Esophagus muscularis mucosa (tissue), 4 donors: ENCODE measurements around the gene SPINT2. TPM values are rescaled to one million over a fixed set of nuclear protein-coding genes. Genes with fewer than 3 reads are reported as not detected.
"Not testable (repeated sequence)": the region's sequence is repeated elsewhere in the genome, so short reads cannot be mapped to it uniquely, and the experiment has no call there.

Experiments
- DNase-seq: peaks from one replicate; pipeline ENCODE4 v3.0.0-alpha.2; 2017; ENCODE audit errors: extremely low spot score
- H3K27ac ChIP-seq, 4 donors: fragments of 200-600 bp; sonication (generic); replicated peaks in 1 of 4; 1 replicate in 3 of 4; 2 replicates in 1 of 4; pipeline ENCODE4 v1.5.1; 2016 to 2019; ENCODE audit warnings: mild to moderate bottlenecking in 1 of 4
- H3K27me3 ChIP-seq, 4 donors: fragments of 200-600 bp; sonication (generic); one replicate each; pipeline versions ENCODE4 v1.5.1 to v1.6.0; 2016 to 2019
- H3K36me3 ChIP-seq, 4 donors: fragments of 200-600 bp; sonication (generic); one replicate each; pipeline ENCODE4 v1.5.1; 2016 to 2019
- H3K4me1 ChIP-seq, 4 donors: fragments of 200-600 bp; sonication (generic); one replicate each; pipeline ENCODE4 v1.5.1; 2016 to 2019
- H3K4me3 ChIP-seq, 4 donors: fragments of 200-600 bp; sonication (generic); 1 replicate in 2 of 4; 2 replicates in 2 of 4; pipeline ENCODE4 v1.5.1; 2016 to 2019; ENCODE audit warnings: mild to moderate bottlenecking in 4 of 4, moderate library complexity in 1 of 4
- H3K9me3 ChIP-seq, 4 donors: fragments of 200-600 bp; sonication (generic); 1 replicate in 3 of 4; 2 replicates in 1 of 4; pipeline ENCODE4 v1.5.1; 2016 to 2019
- EP300 ChIP-seq: sonication (generic); formaldehyde crosslinking; IDR thresholded peaks from one replicate; pipeline ENCODE4 v1.6.1; 2017; ENCODE audit warnings: antibody characterized with exemption
- POLR2A ChIP-seq: fragments of 450-650 bp; IDR thresholded peaks from one replicate; pipeline ENCODE4 v1.6.1; 2017; ENCODE audit warnings: antibody characterized with exemption, moderate library complexity, mild to moderate bottlenecking, low read depth
- POLR2AphosphoS5 ChIP-seq, 2 donors: sonication (generic); formaldehyde crosslinking; IDR thresholded peaks; one replicate each; pipeline ENCODE4 v1.6.1; 2017; ENCODE audit warnings: antibody characterized with exemption in 2 of 2
- WGBS: methylation state at CpG from one replicate; pipeline ENCODE4 v1.1.5; 2018; 5-methylcytosine and 5-hydroxymethylcytosine counted together
- intact Hi-C: fragments of 100-400 bp; cut with DNase I; formaldehyde crosslinking; loops from one replicate; pipeline ENCODE4 v1.15.1; 2023
- total RNA-seq, 4 donors: library from RNA; depleted of rRNA; stranded (reverse); fragments of >200 nt; gene quantifications; one replicate each; pipeline versions ENCODE4 v1.1.0 to v1.2.1, GENCODE V29; 2016
- TF ChIP-seq, protein P1 (sequence below), 3 experiments: fragments of 200-600 bp in 2 of 3; fragments of 450-650 bp in 1 of 3; sonication (generic) in 2 of 3; IDR thresholded peaks; one replicate each; pipeline ENCODE4 v1.5.1; 2017 to 2019; ENCODE audit warnings: antibody characterized with exemption in 3 of 3, mild to moderate bottlenecking in 2 of 3, moderate library complexity in 1 of 3

SPINT2 gene
- total RNA-seq, 4 donors from 2014 or later: 5.0 to 13.4 (median 11.4) TPM

DNA sequence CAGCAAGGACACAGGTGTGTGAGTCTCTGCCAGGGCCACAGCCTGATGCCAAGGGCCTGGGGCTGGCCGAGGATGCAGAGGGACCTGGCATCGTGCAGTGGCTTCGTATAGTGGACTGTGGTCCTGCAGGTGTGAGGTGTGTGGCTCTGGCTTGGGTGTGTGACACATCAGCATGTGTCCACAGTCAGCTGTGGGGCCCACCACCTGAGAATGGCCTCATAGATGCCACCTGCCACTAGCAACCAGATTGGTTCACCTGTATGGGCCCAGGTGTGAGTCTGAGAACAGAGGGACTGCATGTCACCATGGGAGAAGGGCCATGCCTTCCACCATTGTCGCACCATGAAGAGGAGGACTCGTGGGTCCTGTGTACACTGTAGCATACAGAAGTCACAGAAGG, 10.6 kb upstream of the SPINT2 start:
- no peaks in the 10 kb centered on the region for H3K9me3 ChIP-seq
- intact Hi-C loops: no loop called here
- H3K4me3 ChIP-seq: peak overlapping the region; percentile 66 to 86 (median 70)
- H3K27ac ChIP-seq: peak overlapping the region; percentile 90 to 96 (median 92)
- 76% methylated on average over 2 of the region's 5 CpGs for WGBS
- peaks cover 25 to 74% (median 71%) of the 10 kb centered on the region in 4 donors for H3K4me1 ChIP-seq
- no peak for DNase-seq
- H3K27me3 ChIP-seq: peaks cover 0 to 8% (median 0%) of the 10 kb centered on the region in 4 donors
- H3K36me3 ChIP-seq: peaks cover 0 to 10% (median 0%) of the 10 kb centered on the region in 4 donors
- no peak for TF ChIP-seq POLR2AphosphoS5 (IDR thresholded peaks at IDR 0.05)
- no peak for TF ChIP-seq EP300
- TF ChIP-seq, protein P1, sequence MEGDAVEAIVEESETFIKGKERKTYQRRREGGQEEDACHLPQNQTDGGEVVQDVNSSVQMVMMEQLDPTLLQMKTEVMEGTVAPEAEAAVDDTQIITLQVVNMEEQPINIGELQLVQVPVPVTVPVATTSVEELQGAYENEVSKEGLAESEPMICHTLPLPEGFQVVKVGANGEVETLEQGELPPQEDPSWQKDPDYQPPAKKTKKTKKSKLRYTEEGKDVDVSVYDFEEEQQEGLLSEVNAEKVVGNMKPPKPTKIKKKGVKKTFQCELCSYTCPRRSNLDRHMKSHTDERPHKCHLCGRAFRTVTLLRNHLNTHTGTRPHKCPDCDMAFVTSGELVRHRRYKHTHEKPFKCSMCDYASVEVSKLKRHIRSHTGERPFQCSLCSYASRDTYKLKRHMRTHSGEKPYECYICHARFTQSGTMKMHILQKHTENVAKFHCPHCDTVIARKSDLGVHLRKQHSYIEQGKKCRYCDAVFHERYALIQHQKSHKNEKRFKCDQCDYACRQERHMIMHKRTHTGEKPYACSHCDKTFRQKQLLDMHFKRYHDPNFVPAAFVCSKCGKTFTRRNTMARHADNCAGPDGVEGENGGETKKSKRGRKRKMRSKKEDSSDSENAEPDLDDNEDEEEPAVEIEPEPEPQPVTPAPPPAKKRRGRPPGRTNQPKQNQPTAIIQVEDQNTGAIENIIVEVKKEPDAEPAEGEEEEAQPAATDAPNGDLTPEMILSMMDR (IDR thresholded peaks at IDR 0.05): no peak
- TF ChIP-seq POLR2A: no peak

DNA sequence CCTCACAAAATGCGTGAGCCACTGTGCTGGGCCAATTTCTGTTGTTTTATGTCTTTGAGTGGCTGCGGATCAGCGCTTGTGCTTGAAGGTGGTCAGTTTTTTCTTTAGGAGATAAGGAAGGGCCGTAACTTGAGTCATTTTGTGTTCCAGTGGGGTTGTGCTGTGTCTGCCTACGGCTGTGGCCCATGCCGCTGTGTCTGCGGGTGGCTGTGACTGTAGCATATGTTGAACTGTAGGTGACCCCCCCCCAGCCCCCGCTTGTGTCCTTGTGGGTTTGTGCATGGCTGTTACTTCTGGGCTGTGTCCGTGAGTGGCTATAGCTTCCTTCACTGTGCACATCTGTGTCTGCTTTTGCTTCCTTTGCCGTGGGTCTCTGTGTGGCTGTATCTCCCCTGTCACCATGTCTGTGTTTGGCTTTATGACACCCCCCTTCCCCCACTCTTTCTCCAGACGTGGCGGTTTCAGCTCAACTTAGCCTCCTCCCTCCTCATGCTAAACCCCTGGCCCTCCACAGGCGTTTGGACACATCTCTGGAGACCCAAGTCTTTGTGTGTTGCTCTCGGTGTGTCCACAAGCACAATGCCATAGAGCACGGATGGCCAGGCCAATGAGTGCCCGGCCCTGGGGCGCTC, 8.9 kb upstream of the SPINT2 start:
- intact Hi-C loops: no loop called here
- peaks cover 18 to 57% (median 56%) of the 10 kb centered on the region in 4 donors for H3K4me1 ChIP-seq
- H3K4me3 ChIP-seq: peak overlapping the region; percentile 66 to 86 (median 70)
- no peak for TF ChIP-seq POLR2AphosphoS5 (IDR thresholded peaks at IDR 0.05)
- TF ChIP-seq, protein P1 (IDR thresholded peaks at IDR 0.05): no peak
- no peak for TF ChIP-seq POLR2A
- no peak for TF ChIP-seq EP300
- peak overlapping the region; percentile 90 to 96 (median 92) for H3K27ac ChIP-seq
- 34% methylated on average over 14 of the region's 17 CpGs for WGBS
- peaks cover 0 to 7% (median 0%) of the 10 kb centered on the region in 4 donors for H3K36me3 ChIP-seq
- peaks cover 0 to 8% (median 0%) of the 10 kb centered on the region in 4 donors for H3K27me3 ChIP-seq
- no peak for DNase-seq
- no peaks in the 10 kb centered on the region for H3K9me3 ChIP-seq

DNA sequence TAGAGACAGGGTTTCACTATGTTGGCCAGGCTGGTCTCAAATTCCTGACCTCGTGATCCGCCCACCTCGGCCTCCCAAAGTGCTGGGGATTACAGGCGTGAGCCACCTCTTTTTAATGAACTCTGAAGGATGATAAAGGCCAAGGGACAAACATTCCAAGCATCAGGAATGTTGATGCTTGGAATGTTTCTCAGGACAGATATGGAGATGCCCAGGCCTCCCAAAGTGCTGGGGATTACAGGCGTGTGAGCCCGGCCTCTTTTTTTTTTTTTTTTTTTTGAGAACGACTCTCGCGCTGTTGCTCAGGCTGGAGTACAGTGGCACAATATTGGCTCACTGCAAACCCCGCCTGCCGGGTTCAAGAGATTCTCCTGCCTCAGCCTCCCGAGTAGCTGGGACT, 2.4 kb upstream of the SPINT2 start:
- H3K27ac ChIP-seq, DNase-seq, intact Hi-C loops, H3K9me3 ChIP-seq, H3K36me3 ChIP-seq, H3K4me3 ChIP-seq: not testable (repeated sequence)
- peaks cover 0 to 26% (median 13%) of the 10 kb centered on the region in 4 donors for H3K27me3 ChIP-seq
- H3K4me1 ChIP-seq: peaks cover 13 to 16% (median 14%) of the 10 kb centered on the region in 4 donors
- 93% methylated on average over 12 of the region's 12 CpGs for WGBS

DNA sequence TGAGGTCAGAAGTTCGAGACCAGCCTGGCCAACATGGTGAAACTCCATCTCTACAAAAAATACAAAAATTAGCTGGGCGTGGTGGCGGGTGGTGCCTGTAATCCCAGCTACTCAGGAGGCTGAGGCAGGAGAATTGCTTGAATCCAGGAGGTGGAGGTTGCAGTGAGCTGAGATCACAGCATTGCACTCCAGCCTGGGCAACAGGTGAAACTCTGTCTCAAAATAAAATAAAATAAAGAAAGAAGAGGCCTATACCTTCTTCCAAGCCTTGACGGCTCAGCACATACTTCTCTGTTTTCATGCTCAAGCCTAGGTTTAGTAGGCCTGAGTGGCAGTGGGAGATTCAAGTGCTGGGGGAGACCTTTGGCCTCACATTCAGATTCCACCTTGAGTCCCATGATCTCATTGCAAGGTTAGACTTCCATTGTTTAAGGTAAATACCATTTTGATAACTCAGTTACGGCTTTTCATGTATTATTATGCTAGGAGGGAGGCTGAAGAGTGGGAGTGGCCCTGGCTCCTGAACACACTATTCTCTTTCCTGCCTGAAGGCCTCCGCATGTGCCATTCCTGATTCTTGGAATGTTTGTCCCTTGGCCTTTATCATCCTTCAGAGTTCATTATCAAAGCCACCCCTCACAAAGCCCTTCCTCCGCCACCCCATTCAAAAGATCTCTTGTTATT, 1.6 kb upstream of the SPINT2 start:
- H3K9me3 ChIP-seq: no peaks in the 10 kb centered on the region
- no peak for DNase-seq
- peaks cover 13 to 16% (median 14%) of the 10 kb centered on the region in 4 donors for H3K4me1 ChIP-seq
- no peak for TF ChIP-seq POLR2AphosphoS5 (IDR thresholded peaks at IDR 0.05)
- TF ChIP-seq EP300: no peak
- TF ChIP-seq, protein P1 (IDR thresholded peaks at IDR 0.05): no peak
- no peak for TF ChIP-seq POLR2A
- no peak overlapping the region for H3K4me3 ChIP-seq
- 95% methylated on average over 7 of the region's 7 CpGs for WGBS
- H3K27ac ChIP-seq: no peak overlapping the region
- no peaks in the 10 kb centered on the region for H3K36me3 ChIP-seq
- H3K27me3 ChIP-seq: peaks cover 0 to 26% (median 13%) of the 10 kb centered on the region in 4 donors
- intact Hi-C loops: no loop called here

DNA sequence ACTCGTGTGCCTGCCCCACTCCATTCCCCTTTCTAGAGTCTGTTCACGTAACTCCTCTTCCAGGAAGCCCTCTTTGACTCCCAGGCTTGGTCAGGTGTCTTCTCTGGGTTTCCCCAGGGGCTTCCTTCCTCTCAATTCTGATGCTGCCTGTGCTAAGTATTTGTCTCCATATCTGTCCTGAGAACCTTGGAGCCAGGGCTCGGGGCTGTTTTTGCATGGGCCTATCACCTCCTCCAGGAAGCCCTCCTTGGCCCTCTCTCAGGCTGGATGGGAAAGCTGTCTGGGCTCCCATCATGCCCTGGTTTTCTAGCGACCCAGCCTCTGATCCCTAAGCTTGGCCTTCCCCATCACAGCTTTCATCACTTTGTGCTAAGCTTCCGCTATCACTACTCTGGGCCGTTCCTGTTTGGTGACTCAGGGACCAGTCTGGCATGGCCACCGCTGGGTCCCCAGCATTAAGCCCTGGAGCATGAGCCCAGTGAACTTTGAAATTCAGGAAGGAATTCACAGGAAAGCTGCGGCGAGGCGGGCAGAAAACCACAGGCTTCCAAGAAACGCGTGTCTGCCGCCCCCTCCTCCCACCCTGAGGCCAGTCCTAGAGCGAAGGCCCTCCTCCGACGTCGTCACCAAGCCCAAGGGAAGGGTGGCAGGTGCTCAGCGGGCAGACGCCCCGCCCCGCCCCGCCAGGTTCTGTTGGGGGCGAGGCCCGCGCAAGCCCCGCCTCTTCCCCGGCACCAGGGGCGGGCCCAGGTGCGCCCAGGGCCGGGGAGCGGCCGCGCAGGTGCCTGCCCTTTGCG, 486 bp upstream of the SPINT2 start:
- no peaks in the 10 kb centered on the region for H3K9me3 ChIP-seq
- intact Hi-C loops: no loop called here

More for the DNA sequence above, 486 bp upstream of the SPINT2 start:
- Histone ChIP-seq H3K4me3 (peak overlapping the region; percentile 54 to 65 (median 56)), H3K27me3 (peaks cover 0 to 26% (median 13%) of the 10 kb centered on the region in 4 donors), H3K36me3 (no peaks in the 10 kb centered on the region), H3K27ac (peak overlapping the region in 3 of 4 donors; percentile 26 to 60 (median 53)), H3K4me1 (peaks cover 13 to 16% (median 14%) of the 10 kb centered on the region in 4 donors)
- 38% methylated on average over 7 of the region's 34 CpGs for WGBS
- TF ChIP-seq EP300 (no peak), POLR2AphosphoS5 (IDR thresholded peaks at IDR 0.05) (no peak), POLR2A (no peak)
- TF ChIP-seq, protein P1 (IDR thresholded peaks at IDR 0.05): no peak
- DNase-seq: no peak
